HG02943 (cell line): ENCODE data around the gene CCDC97.
"Not testable (repeated sequence)": the region's sequence is repeated elsewhere in the genome, so short reads cannot be mapped to it uniquely, and the experiment has no call there.

Source experiments
- ATAC-seq: cut with Tn5 transposase; IDR thresholded peaks from one replicate; pipeline ENCODE4 v1.9.1; 2021; ENCODE audit warnings: mild to moderate bottlenecking, low read depth, moderate library complexity; ENCODE audit not compliant: unreplicated experiment

CCDC97 gene

DNA sequence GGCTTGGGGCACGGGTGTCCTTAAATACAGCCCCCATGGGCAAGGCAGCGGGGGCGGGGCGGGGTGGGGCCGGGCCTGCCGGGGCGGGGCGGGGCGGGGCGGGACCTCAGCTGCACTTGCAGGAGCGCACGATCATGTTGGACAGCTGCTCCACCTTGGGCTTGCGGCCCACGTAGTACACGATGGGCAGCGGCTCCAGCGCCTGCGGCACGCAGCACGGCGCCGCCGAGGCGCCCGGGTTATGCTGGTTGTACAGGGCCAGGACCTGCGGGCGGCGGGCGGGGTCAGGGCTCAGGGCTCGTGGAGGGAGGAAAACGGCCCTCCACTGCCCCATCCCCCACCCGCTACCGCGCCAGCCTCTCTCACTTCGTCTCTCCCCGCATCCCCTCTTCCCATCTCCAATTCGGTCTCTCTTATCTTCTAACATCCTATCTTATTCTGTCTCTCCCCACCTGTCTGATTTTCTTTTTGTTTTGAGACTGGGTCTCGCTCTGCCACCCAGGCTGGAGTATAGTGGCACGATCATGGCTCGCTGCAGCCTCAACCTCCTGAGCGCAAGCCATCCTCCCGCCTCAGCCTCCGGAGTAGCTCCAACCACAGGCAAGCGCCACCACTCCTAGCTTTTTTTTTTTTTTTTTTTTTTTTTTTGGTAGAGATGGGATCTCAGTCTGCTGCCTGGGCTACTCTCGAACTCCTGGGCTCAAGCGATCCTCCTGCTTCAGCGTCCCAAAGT lies 21.1 kb downstream of the CCDC97 start:
- ATAC-seq: no peak

DNA sequence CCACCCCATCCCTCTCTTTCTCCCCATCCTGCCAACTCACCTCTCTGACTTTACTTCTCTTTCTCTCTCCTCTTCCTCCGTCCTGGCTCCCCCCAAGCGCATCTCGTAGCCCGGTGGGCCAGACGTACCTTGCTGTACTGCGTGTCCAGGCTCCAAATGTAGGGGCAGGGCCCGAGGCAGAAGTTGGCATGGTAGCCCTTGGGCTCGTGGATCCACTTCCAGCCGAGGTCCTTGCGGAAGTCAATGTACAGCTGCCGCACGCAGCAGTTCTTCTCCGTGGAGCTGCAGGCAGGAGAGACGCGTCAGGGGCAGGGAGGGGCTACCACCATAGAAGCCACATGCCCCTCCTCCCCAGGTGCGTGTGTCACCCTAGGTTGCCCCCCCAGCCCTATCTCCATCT lies 22.0 kb downstream of the CCDC97 start:
- no peak for ATAC-seq

DNA sequence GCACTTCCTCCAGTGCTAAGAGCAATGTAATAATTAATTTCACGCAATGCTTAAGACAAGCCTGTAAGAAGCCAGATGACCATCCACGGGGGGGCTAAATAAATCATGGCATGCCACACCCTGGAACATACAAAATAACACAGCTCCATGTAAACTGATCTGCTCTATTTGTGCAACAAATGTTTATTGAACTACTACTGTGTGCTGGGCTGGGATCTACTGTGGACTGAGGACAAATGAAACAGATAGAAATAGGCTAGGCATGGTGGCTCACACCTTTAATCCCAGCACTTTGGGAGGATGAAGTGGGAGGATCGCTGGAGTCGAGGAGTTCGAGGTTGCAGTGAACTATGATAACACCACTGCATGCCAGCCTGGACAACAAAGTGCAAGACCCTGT lies 22.5 kb downstream of the CCDC97 start:
- no peak for ATAC-seq

DNA sequence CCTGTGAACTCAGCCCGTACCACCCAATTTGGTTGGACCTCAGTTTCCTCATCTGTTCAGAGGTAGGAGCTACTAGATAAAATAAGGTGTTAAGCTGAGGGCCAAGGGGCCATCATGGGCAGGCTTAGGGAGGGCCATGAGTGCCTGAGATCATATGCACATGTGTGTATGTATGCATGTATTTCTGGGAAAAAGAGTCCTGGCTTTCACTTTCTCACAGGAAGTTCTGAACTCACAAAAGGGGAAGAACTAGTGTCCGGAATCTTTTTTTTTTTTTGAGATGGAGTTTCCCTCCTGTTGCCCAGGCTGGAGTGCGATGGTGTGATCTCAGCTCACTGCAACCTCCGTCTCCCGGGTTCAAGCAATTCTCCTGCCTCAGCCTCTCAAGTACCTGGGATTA lies 24.8 kb downstream of the CCDC97 start:
- no peak for ATAC-seq

DNA sequence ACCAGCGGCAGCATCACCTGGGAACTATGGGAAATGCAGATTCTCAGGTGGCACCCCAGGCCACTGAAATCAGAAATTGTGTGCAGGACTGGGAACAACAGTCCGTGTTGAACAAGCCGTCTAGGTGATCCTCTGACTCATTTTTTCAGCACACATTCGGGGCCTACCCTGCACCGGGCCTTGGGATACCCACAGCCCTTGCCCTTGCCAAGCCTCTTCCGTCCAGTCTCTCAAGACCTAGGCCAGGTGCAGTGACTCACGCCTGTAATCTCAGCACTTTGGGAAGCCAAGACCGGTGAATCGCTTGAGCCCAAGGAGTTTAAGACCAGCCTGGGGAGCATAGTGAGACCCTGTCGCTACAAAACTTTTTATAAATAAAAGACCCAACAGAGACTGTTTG lies 25.5 kb downstream of the CCDC97 start:
- no peak for ATAC-seq

DNA sequence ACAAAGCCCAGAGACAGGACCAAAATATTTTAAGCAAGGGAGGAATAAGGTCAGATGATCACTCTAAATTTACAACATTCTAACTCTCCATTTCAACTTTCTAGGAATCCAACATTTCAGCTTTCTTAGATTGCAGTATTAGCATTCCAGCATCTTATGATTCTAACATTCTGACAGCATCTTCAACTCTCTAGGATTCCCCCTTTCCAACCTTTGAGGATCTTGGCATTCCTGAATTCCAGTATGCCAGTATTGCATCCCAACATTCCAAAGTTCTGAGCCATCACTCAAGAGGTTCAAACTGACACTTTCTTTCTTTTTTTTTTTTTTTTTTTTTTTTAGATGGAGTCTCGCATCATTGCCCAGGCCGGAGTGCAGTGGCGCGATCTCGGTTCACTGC lies 30.0 kb downstream of the CCDC97 start:
- ATAC-seq: no peak

DNA sequence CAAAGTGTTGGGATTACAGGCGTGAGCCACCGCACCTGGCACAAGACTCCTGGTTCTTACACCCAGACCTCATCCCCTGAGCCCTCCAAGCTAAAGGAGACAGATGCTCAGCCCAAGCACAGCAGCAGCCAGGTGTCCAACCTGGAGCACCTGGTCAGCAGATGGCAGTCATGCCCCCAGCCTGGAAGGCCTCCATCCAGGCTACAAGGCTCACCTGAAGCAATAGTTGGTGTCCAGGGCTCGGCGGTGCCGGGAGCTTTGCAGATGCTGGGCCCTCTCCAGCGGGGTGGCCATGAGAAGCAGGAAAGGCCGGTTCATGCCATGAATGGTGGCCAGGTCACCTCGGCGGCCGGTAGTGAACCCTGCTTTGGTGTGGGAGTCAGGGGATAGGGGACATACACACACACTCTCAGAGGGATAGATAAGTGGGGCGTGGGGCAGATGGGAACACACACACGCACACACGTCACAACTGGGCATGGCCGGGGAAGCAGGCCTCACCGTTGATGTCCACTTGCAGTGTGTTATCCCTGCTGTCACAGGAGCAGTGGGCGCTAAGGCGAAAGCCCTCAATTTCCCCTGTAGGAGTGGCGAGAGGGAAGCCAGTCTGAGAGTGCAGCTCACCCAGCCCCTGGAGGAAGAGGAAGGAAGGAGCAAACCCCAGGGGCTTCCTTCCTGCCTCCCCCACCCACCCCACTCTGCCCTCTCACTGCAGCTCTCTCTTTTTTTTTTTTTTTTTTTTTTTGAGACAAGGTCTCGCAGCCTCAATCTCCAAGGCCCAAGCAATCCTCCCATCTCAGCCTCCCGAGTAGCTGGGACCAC lies 31.9 kb downstream of the CCDC97 start:
- no peak for ATAC-seq

DNA sequence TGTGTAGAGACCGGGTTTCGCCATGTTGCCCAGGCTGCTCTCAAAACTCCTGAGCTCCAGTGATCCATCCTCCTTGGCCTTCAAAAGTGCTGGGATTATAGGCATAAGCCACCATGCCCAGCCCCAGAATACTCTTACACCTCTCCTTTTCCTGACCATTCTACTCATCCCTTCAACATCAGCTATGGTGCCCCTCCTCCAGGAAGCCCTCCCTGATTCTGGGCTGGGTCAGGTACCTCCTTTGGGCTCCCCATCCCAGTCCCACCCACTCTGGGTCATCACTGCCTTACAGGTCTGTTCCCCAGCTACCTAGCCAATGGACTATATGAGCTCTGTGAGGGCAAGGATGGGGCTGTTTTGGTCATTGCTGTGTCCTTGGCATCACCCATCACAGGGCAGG lies 34.2 kb downstream of the CCDC97 start:
- no peak for ATAC-seq

DNA sequence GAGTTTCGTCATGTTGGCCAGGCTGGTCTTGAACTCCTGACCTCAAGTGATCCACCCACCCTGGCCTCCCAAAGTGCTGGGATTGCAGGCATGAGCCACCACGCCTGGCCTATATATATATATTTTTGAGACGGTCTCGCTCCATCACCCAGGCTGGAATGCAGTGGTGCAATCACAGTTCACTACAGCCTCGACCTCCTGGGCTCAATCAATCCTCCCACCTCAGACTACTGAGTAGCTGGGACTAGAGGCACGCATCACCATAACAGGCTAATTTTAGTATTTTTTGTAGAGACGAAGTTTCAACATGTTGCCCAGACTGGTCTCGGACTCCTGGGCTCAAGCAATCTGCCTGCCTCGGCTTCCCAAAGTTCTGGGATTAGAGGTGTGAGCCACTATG lies 36.9 kb downstream of the CCDC97 start:
- ATAC-seq: not testable (repeated sequence)

DNA sequence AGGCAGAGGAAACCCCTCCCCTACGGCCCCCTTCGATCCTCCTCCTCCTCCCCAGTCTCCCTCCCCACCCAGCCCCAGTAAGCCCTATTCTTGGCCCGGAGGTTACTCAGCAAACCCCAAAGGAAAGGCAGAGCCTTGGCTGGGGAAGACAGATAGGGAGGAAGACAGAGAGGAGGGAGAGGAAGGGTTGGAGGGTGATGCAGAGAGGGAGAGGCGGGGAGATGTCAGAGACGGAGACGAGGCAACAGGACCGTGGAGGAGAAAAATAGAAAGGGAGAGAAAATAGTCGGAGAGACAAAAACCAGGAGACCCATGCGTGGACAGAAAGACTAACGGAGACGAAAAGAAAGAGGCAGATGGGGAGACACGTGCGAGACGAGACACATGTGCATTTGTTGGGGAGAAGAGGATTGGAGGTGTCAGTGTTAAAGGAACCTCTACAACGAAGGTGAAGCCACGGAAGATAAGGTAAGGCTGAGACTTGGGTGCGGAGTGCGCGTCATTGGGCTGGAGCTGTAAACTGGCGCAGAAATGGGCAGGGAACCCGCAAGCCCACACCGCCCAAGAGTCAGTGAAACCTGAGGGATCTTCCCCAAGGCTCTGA lies 40.9 kb downstream of the CCDC97 start:
- ATAC-seq: no peak

DNA sequence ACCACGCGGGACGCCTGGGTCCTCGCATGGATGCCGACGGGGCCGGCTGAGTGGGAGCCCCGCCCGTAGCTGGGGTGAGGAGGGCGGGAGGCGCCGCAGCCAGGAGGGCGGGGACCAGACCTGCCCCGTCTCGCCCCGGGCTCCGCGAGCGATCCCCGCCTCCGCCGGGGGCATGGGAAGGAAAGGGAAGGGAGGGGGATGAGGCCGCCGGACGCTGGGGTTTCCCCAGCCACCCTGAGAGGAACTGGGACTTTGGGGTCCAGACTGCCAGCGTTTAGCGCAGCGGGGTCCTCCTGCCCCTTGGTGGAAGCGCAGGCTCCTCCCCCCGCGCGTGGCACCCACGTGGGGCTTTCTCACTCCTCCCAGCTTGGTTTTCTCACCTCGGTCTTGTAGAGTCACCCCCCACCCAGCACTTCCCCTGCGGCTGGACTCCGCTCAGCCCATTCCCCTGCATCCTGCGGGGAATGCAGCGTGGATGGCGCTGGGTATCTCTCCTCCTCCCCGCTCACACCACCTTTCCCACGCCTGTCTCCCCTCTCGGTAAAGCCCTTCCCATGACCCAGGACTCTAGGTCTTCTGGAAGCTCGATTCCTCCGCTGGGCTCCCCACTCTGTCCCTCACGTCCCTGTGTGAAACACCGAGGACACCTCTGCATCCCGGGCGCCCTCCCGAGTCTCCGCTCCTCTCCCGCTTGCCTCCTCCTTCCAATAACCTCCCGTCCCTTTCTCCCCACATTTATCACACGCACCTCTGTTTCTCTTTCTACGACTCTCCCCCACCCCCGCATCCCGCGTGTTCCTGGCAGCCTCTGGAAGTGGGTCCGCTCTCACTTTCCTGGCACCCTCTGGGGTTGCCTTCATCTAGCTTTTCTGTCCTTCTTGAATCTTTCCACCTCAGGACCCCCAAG lies 41.6 kb downstream of the CCDC97 start:
- no peak for ATAC-seq

DNA sequence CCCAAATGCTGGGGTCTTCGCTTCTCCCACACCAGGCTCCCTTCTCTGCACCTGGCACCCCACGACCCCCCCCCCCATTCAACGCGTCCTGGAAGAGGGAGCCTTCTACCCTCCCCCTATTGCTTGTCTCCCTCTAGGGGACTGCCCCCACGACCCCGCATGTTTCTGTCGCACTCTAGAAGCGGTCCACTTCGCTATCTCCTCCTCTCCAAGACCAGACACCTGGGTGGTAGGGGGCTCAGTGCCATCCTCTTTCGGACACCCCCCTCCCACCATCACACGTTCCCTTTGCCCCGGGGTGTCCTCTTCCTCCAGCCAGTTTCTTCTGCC lies 42.3 kb downstream of the CCDC97 start:
- no peak for ATAC-seq

DNA sequence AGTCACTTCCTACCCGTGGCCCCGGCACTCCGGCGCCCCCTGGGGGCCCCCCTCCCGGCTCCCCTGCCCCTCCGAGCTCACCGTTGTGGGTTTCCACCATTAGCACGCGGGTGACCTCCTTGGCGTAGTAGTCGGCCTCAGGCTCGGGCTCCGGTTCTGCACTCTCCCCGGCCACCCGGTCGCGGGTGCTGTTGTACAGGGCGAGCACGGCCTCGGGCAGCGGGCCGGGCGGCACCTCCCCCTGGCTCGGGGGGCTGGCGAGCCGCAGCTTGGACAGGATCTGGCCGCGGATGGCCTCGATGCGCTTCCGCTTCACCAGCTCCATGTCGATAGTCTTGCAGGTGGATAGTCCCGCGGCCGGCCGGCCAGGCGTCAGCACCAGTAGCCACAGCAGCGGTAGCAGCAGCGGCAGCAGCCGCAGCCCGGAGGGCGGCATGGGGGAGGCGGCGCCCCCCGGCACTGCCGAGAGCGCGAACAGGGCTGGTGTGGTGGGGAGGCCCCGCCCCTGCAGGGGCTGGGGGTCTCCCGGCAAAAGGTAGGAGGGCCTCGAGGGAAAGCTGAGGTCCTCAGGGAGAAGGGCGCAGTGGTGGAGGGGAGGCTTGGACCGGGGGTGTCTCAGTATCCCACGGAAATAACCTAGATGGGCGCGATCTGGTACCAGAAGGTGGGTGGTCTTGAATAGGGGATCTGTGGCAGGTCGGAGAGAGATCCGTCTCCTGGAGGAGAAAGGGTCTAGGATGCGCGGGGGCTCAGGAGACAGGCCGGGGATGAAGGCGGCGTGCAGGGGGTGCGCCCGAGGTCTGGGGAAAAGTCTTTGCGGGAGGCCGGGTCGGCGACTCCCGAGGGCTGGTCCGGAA lies 42.9 kb downstream of the CCDC97 start:
- ATAC-seq: no peak

DNA sequence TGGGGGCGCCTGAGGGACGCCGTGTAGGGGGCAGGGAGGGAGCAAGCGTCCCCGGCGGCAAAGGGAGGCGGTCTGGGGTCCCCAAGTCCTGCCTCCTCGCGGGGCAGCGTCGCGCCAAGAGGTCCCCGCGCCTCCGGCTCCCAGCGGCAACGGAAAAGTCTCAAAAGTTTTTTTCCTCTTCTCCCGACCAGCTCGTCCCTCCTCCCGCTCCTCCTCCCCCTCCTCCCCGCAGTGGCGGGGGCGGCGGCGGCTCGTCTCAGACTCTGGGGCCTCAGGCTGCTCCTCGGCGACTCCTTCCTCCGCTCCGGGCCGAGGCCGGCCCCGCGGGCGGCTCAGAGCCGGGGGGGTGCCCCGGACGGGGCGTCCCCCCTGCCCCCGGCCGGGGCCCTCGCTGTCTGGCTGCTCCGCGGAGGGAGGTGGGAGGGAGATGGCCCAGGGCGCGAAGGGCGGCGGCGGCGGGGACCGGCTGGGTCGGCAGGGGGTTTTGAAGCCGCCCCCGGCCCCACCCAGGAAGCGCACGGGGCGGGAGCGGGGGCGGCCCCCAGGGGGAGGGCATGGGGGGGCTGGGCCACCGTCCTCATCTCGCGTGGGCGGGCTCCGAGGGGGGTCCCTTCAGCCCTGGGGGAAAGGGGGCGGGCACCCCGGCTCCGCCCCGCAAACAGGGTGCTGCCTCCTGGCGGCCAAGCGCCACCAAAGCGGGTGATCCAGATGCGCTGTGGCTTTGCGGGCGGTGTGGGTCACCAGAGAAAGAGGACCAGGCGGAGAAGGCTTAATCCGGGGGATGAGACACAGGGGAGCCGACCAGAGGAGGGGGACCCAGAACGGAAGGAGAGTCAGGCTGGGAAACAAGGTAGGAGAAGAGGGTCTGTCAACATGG lies 43.7 kb downstream of the CCDC97 start, which contains the start of gene TGFB1:
TGFB1 (minus strand) TSS at position 457 of the 877 bp plus-strand sequence. CDS start 878 bp downstream, outside the sequence.
- peak; percentile 36 for ATAC-seq

DNA sequence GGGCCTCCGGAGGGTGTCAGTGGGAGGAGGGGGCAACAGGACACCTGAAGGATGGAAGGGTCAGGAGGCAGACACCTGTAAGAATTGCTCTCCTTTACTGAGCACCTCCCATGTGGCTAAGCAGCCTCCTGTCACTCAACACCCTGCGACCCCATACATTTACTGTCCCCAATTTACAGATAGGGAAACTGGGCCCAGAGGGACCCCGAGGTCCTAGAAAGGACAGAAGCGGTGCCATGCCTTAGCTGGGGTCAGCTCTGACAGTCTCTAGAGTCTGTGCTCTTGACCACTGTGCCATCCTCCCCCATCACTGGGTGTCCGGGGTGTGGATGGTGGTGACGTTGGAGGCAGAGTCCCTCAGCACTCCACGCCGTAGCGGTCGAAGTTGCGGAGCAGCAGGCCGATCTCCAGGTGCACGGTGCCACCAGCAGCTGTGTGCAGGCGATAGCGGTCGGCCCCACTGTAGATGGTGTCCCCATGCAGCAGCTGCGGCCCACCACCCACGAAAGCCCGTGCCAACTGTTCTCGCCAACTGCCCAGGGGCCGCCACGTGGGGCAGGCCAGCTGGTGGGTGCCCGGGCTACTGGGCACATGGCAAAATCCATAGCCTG lies 44.5 kb downstream of the CCDC97 start:
- no peak for ATAC-seq

DNA sequence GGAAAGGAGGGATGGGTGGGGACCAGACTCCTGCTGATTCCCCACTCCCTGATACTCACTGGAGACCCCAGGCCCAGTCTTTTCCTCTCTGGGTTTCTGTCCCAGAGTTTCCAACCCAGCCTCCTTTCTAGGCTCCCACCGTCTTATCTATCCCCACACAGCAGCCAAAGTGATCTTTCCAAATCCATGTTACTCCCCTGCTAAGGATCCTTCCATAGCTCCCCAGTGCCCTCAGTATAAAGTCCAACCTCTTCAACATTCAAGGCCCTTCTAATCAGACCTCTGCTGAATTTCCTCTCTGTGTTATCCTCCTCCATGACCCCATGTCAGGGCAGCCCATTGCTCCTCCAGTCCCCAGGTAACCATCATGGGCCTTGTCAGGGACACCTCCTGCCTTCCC lies 45.1 kb downstream of the CCDC97 start:
- no peak for ATAC-seq

DNA sequence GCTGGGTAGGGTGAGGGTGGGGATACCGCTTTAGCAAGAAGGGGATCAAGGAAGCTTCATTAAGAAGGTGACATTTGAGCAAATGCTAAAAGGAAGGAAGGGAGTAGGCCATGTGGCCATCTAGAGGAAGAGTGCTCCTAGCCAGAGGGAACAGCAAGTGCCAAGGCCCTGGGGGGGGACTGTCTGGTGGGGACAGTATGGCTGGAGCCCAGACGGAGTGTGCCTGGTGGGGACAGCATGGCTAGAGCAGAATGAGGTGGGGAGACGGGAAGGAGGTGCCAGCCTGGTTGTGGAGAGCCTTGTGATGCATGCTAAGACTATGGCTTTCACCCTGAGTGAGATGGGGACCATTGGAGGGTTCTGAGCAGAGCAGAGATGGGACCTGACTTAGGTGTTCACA lies 45.8 kb downstream of the CCDC97 start:
- no peak for ATAC-seq

DNA sequence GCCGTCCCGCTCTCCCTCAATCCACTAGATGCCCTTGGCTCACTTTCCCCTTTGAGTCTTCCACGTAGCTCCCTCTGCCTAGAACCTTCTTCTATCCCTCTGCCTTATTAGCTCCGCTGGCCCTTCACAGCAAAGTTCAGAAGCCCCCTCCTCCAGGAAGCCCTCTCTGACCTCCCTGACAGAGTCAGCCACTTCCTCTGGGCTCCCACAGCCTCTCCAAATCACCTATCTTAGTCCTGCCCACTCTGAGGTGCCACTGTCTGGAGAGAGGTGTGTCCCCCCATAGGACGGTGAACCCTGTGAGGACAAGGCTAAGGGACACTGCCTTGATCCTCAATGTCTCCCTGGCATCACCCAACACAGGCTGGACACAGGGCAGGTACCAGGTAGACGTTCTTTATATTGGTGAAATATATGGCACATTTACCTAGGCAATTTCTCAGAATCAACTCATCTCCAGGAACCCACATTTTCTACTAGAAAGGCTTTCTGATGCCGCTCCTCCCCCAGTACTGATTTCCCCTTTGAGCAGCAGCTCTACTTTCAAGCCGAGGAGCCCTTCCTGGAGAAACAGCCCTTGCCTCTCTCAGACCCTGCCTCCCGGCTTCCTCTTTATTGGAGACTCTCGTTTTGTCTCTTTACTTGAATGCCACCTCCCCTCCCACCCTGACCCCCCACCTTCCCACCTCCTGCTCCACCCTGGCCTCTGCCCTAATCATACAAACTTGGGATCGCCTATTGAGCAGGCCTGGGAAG lies 47.2 kb downstream of the CCDC97 start:
- no peak for ATAC-seq
